HG02642 (cell line): ENCODE data around the gene TMEM80.
"Not testable (repeated sequence)": the region's sequence is repeated elsewhere in the genome, so short reads cannot be mapped to it uniquely, and the experiment has no call there.

Source experiments
- ATAC-seq: cut with Tn5 transposase; IDR thresholded peaks from one replicate; pipeline ENCODE4 v1.9.1; 2021; ENCODE audit warnings: mild to moderate bottlenecking; ENCODE audit not compliant: unreplicated experiment, poor library complexity

The TMEM80 gene

GRCh38 chr11:678297-678696 lies 17.3 kb upstream of the TMEM80 start:
- ATAC-seq: no peak

- ATAC-seq: no peak
These were observed 16.1 kb upstream of the TMEM80 start for GRCh38 chr11:679271-680207.

GRCh38 chr11:680476-680875 lies 15.1 kb upstream of the TMEM80 start:
- no peak for ATAC-seq

- no peak for ATAC-seq
These were observed 14.6 kb upstream of the TMEM80 start for GRCh38 chr11:680970-681369.

GRCh38 chr11:686451-687243 lies 9.0 kb upstream of the TMEM80 start:
- ATAC-seq: no peak

- no peak for ATAC-seq
These were observed 7.9 kb upstream of the TMEM80 start for GRCh38 chr11:687751-688150.

- ATAC-seq: no peak
These were observed 6.9 kb upstream of the TMEM80 start for GRCh38 chr11:688681-689080.

- ATAC-seq: no peak
These were observed 6.0 kb upstream of the TMEM80 start for GRCh38 chr11:689625-690024.

GRCh38 chr11:690244-690643 lies 5.4 kb upstream of the TMEM80 start:
- not testable (repeated sequence) for ATAC-seq

GRCh38 chr11:690738-691633 lies 4.6 kb upstream of the TMEM80 start:
- ATAC-seq: no peak

- no peak for ATAC-seq
These were observed 3.7 kb upstream of the TMEM80 start for GRCh38 chr11:691710-692590.

- ATAC-seq: no peak
These were observed 2.7 kb upstream of the TMEM80 start for GRCh38 chr11:692824-693414.

- ATAC-seq: no peak
These were observed 2.2 kb upstream of the TMEM80 start for GRCh38 chr11:693415-693831.

- no peak for ATAC-seq
These were observed 1.6 kb upstream of the TMEM80 start for GRCh38 chr11:693887-694562.

GRCh38 chr11:694563-695287 lies 891 bp upstream of the TMEM80 start, which contains the start of gene DEAF1:
Gene DEAF1 (minus strand): TSS chr11:695222. CDS start chr11:695047, 175 bp downstream.
- ATAC-seq: peak; percentile 79

GRCh38 chr11:695288-695537 lies 403 bp upstream of the TMEM80 start:
- ATAC-seq: no peak

GRCh38 chr11:696955-697491 lies 1.4 kb downstream of the TMEM80 start:
- ATAC-seq: no peak

GRCh38 chr11:697811-698311 lies 2.2 kb downstream of the TMEM80 start:
- no peak for ATAC-seq
